MCF 10A (cell line): ENCODE data around the gene TNFRSF8. TPM values are rescaled to one million over a fixed set of nuclear protein-coding genes. Genes with fewer than 3 reads are reported as not detected.
A peak's percentile ranks its signal among the peaks of the same experiment; 100 is the strongest.

ENCODE experiments used
- BruUV-seq: library from RNA; stranded (reverse); fragments of 400-500 nt; replicated peaks from 2 replicates; lab custom pipeline; 2021; lab: Mats Ljungman, UMichigan
- CTCF ChIA-PET: fragments of 300-600 bp; sonication (Branson Sonifier 250); formaldehyde crosslinking; extraction: SDS; loops from one replicate; lab custom pipeline; 2021; ENCODE audit warnings: antibody characterized with exemption, inconsistent platforms; lab: Yijun Ruan, JAX
- POLR2A ChIA-PET: fragments of 300-600, 350-650 bp; sonication (Branson Sonifier 250); formaldehyde crosslinking; extraction: SDS; loops from one replicate; lab custom pipeline; 2020; ENCODE audit warnings: antibody characterized with exemption, inconsistent platforms; lab: Yijun Ruan, JAX
- DNase-seq: peaks from one replicate; pipeline ENCODE4 v3.0.0-alpha.2; 2018; ENCODE audit not compliant: unreplicated experiment
- H3K27ac Mint-ChIP-seq: one replicate; pipeline ENCODE4 v1.8.0; 2022; ENCODE audit warnings: mild to moderate bottlenecking, low read depth, mixed read lengths; ENCODE audit not compliant: unreplicated experiment
- H3K27me3 Mint-ChIP-seq: one replicate; pipeline ENCODE4 v1.8.0; 2022; ENCODE audit warnings: mixed read lengths; ENCODE audit not compliant: insufficient read depth, unreplicated experiment
- H3K36me3 Mint-ChIP-seq: one replicate; pipeline ENCODE4 v1.8.0; 2022; ENCODE audit warnings: mild to moderate bottlenecking, moderate library complexity, mixed read lengths; ENCODE audit not compliant: insufficient read depth, unreplicated experiment
- H3K4me1 Mint-ChIP-seq: one replicate; pipeline ENCODE4 v1.8.0; 2022; ENCODE audit warnings: mixed read lengths; ENCODE audit not compliant: insufficient read depth, unreplicated experiment
- H3K4me3 Mint-ChIP-seq: one replicate; pipeline ENCODE4 v1.8.0; 2022; ENCODE audit warnings: mild to moderate bottlenecking, moderate library complexity, mixed read lengths; ENCODE audit not compliant: unreplicated experiment
- H3K9me3 Mint-ChIP-seq: one replicate; pipeline ENCODE4 v1.8.0; 2022; ENCODE audit warnings: mixed read lengths; ENCODE audit not compliant: unreplicated experiment
- CTCF ChIP-seq: fragments of 200-600 bp; IDR thresholded peaks from one replicate; pipeline ENCODE4 v1.8.0; 2022; ENCODE audit warnings: antibody characterized with exemption, mild to moderate bottlenecking; ENCODE audit not compliant: unreplicated experiment
- intact Hi-C: fragments of 100-400 bp; cut with micrococcal nuclease; formaldehyde crosslinking; loops from 2 replicates; pipeline ENCODE4 v1.14.1; 2022
- total RNA-seq: library from RNA; stranded (reverse); gene quantifications from 2 replicates; pipeline ENCODE4 v1.2.3, GENCODE V29; 2022

Gene TNFRSF8
- total RNA-seq, 1 experiment from 2014 or later = not detected

- H3K4me3 Mint-ChIP-seq = no peak overlapping the region
- TF ChIP-seq CTCF = no peak
- BruUV-seq = no TSS peak
- no peak overlapping the region for H3K27ac Mint-ChIP-seq
- peaks cover 4% of the 10 kb centered on the region for H3K36me3 Mint-ChIP-seq
- intact Hi-C loops = no loop called here
- DNase-seq = no peak
- H3K9me3 Mint-ChIP-seq = no peaks in the 10 kb centered on the region
- POLR2A ChIA-PET = no interaction called here
- H3K27me3 Mint-ChIP-seq = no peaks in the 10 kb centered on the region
- CTCF ChIA-PET = interaction anchor here (1.6 kb wide), 1 partner anchor 16 kb away, joined by 6 read pairs; no protein-coding TSS in a partner anchor
- peaks cover 9% of the 10 kb centered on the region for H3K4me1 Mint-ChIP-seq
Measured at GRCh38 chr1:12141163-12141850, 78.2 kb downstream of the TNFRSF8 start.

GRCh38 chr1:12142141-12142823 is 79.2 kb downstream of the TNFRSF8 start:
- peaks cover 4% of the 10 kb centered on the region for H3K36me3 Mint-ChIP-seq
- intact Hi-C loops = no loop called here
- BruUV-seq = no TSS peak
- no peak for DNase-seq
- no peak overlapping the region for H3K4me3 Mint-ChIP-seq
- TF ChIP-seq CTCF = no peak
- H3K27me3 Mint-ChIP-seq = no peaks in the 10 kb centered on the region
- H3K4me1 Mint-ChIP-seq = peaks cover 9% of the 10 kb centered on the region
- ChIA-PET POLR2A (no interaction called here), CTCF (interaction anchor here (1.6 kb wide), 1 partner anchor 17 kb away, joined by 6 read pairs; no protein-coding TSS in a partner anchor)
- no peaks in the 10 kb centered on the region for H3K9me3 Mint-ChIP-seq
- H3K27ac Mint-ChIP-seq = no peak overlapping the region

GRCh38 chr1:12142891-12143630 is 80.0 kb downstream of the TNFRSF8 start:
- no TSS peak for BruUV-seq
- H3K4me3 Mint-ChIP-seq = peak overlapping the region; percentile 15
- peaks cover 9% of the 10 kb centered on the region for H3K4me1 Mint-ChIP-seq
- ChIA-PET POLR2A (interaction anchor here (0.7 to 1.4 kb wide), 4 partner anchors 9 to 43 kb away, joined by 3 to 6 read pairs (median 4); no protein-coding TSS in a partner anchor), CTCF (interaction anchor here (0.8 to 1.6 kb wide), 2 partner anchors 18 to 65 kb away, joined by 4 to 6 read pairs; no protein-coding TSS in a partner anchor)
- H3K9me3 Mint-ChIP-seq = no peaks in the 10 kb centered on the region
- no peak for TF ChIP-seq CTCF
- intact Hi-C loops = no loop called here
- H3K36me3 Mint-ChIP-seq = peaks cover 4% of the 10 kb centered on the region
- peak overlapping the region; percentile 11 for H3K27ac Mint-ChIP-seq
- H3K27me3 Mint-ChIP-seq = no peaks in the 10 kb centered on the region
- DNase-seq = no peak
